ENCODE results near the gene UBAC2. TPM values are rescaled to one million over a fixed set of nuclear protein-coding genes. Genes with fewer than 3 reads are reported as not detected.

The UBAC2 gene
- total RNA-seq, 2 donors from 2014 or later, result 72.7 to 80.4 TPM

- TF ChIP-seq CTCF (conservative IDR thresholded peaks at IDR 0.05), result no peak
- no peak overlapping the region for H3K4me3 Mint-ChIP-seq
- H3K4me1 ChIP-seq (ENCODE audit: control insufficient read depth, insufficient read depth, low read length), result peaks cover 7% of the 10 kb centered on the region
- H3K36me3 Mint-ChIP-seq (ENCODE audit: low read depth), result no peaks in the 10 kb centered on the region
- WGBS, 2 experiments (ENCODE audit: insufficient coverage in 1 of 2, insufficient read length in 1 of 2), result 91% methylated on average over 9 to 10 of the region's 10 CpGs
- H3K27me3 Mint-ChIP-seq (ENCODE audit: insufficient read depth), result peaks cover 12% of the 10 kb centered on the region
- no peak overlapping the region for H3K9ac ChIP-seq (ENCODE audit: extremely low read depth, low read length, poor library complexity, severe bottlenecking)
- no peaks in the 10 kb centered on the region for H3K9me3 ChIP-seq (ENCODE audit: control insufficient read depth, low read length)
- H3K4me3 ChIP-seq (ENCODE audit: low read length), result no peak overlapping the region
- no peak overlapping the region for H3K27ac ChIP-seq (ENCODE audit: low read depth, low read length)
- peaks cover 12% of the 10 kb centered on the region for H3K4me1 Mint-ChIP-seq
- H3K27ac Mint-ChIP-seq, result no peak overlapping the region
- no peaks in the 10 kb centered on the region for H3K9me3 Mint-ChIP-seq
- H3K27me3 ChIP-seq (ENCODE audit: control insufficient read depth, insufficient read depth, low read length, poor library complexity, severe bottlenecking), result peaks cover 4% of the 10 kb centered on the region
- no peaks in the 10 kb centered on the region for H3K36me3 ChIP-seq (ENCODE audit: control insufficient read depth, insufficient read depth, low read length)
- no peak for DNase-seq
These were observed 220.6 kb downstream of the UBAC2 start for GRCh38 chr13:99421271-99421670.

- Mint-ChIP-seq H3K9me3 (no peaks in the 10 kb centered on the region), H3K27ac (no peak overlapping the region), H3K27me3 (ENCODE audit: insufficient read depth) (peaks cover 12% of the 10 kb centered on the region), H3K4me1 (peaks cover 10% of the 10 kb centered on the region), H3K4me3 (no peak overlapping the region), H3K36me3 (ENCODE audit: low read depth) (no peaks in the 10 kb centered on the region)
- DNase-seq, result no peak
- Histone ChIP-seq H3K36me3 (ENCODE audit: control insufficient read depth, insufficient read depth, low read length) (no peaks in the 10 kb centered on the region), H3K27me3 (ENCODE audit: control insufficient read depth, insufficient read depth, low read length, poor library complexity, severe bottlenecking) (peaks cover 4% of the 10 kb centered on the region), H3K4me3 (ENCODE audit: low read length) (no peak overlapping the region), H3K9ac (ENCODE audit: extremely low read depth, low read length, poor library complexity, severe bottlenecking) (no peak overlapping the region), H3K9me3 (ENCODE audit: control insufficient read depth, low read length) (no peaks in the 10 kb centered on the region), H3K27ac (ENCODE audit: low read depth, low read length) (no peak overlapping the region), H3K4me1 (ENCODE audit: control insufficient read depth, insufficient read depth, low read length) (peaks cover 6% of the 10 kb centered on the region)
- WGBS, 2 experiments (ENCODE audit: insufficient coverage in 1 of 2, insufficient read length in 1 of 2), result 83 to 84% methylated on average over 7 to 9 of the region's 9 CpGs
- no peak for TF ChIP-seq CTCF (conservative IDR thresholded peaks at IDR 0.05)
These were observed 221.3 kb downstream of the UBAC2 start for GRCh38 chr13:99421758-99422585.

- Mint-ChIP-seq H3K27ac (no peak overlapping the region), H3K36me3 (ENCODE audit: low read depth) (no peaks in the 10 kb centered on the region), H3K4me3 (no peak overlapping the region), H3K4me1 (peaks cover 3% of the 10 kb centered on the region), H3K9me3 (no peaks in the 10 kb centered on the region), H3K27me3 (ENCODE audit: insufficient read depth) (peaks cover 10% of the 10 kb centered on the region)
- Histone ChIP-seq H3K4me1 (ENCODE audit: control insufficient read depth, insufficient read depth, low read length) (no peaks in the 10 kb centered on the region), H3K4me3 (ENCODE audit: low read length) (no peak overlapping the region), H3K9me3 (ENCODE audit: control insufficient read depth, low read length) (no peaks in the 10 kb centered on the region), H3K9ac (ENCODE audit: extremely low read depth, low read length, poor library complexity, severe bottlenecking) (no peak overlapping the region), H3K27ac (ENCODE audit: low read depth, low read length) (no peak overlapping the region), H3K36me3 (ENCODE audit: control insufficient read depth, insufficient read depth, low read length) (no peaks in the 10 kb centered on the region), H3K27me3 (ENCODE audit: control insufficient read depth, insufficient read depth, low read length, poor library complexity, severe bottlenecking) (peaks cover 4% of the 10 kb centered on the region)
- TF ChIP-seq CTCF (conservative IDR thresholded peaks at IDR 0.05), result no peak
- DNase-seq, result no peak
- WGBS, 2 experiments (ENCODE audit: insufficient coverage in 1 of 2, insufficient read length in 1 of 2), result 95 to 98% methylated on average over 10 to 13 of the region's 13 CpGs
These were observed 222.0 kb downstream of the UBAC2 start for GRCh38 chr13:99422586-99423220.
